ENCODE measurements around the gene HSD17B13. TPM values are rescaled to one million over a fixed set of nuclear protein-coding genes. Genes with fewer than 3 reads are reported as not detected.
"Not testable (repeated sequence)": the region's sequence is repeated elsewhere in the genome, so short reads cannot be mapped to it uniquely, and the experiment has no call there.

HSD17B13 gene
- total RNA-seq, 2 donors from 2014 or later, result 0.12 TPM; not detected in 1

DNA sequence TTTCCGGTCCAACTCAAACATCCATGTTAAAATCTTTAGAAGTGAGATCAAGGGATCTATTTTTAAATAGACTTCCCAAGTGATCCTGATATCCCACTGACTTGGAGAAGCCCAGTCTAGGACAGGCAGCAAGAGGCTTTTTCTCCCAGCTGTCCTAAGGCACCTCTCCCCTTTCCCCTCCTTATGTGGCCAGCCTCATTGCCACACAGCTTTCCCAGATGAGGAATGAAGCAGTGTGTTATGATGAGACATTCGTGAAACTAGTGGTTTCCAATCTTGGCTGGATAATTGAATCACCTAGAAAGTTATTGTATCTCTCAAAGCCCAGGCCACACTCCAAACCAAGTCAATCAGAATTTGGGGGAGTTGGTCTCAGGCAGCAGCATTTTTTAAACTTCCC lies 16.8 kb upstream of the HSD17B13 start:
- DNase-seq (ENCODE audit: low spot score) (no peak), ATAC-seq (no peak)
- Mint-ChIP-seq H3K27me3 (no peaks in the 10 kb centered on the region), H3K4me1 (ENCODE audit: low read depth in 2 of 2) (peaks cover 0 to 4% of the 10 kb centered on the region in 2 donors), H3K9me3 (peaks cover 3% of the 10 kb centered on the region), H3K27ac (no peak overlapping the region), H3K4me3 (no peak overlapping the region), H3K36me3 (peaks cover 9% of the 10 kb centered on the region)

DNA sequence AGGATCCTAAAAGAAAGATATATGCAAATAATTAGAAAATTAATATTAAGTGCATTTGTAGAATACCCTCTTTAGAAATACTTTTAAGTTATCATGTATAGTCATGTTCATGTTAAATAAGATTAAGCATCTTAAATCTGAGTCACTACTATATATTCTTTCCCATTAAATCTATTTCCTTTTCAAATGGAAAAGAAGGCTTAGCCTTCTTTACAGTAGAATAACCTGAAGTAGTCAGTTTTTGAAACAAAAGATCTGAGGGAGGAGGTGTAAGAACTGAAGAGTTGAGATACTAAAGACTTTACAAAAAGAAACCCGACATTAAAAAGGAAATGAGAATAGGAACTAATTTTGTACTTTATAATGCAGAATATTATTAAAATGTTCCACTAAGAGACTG lies 14.7 kb upstream of the HSD17B13 start:
- Mint-ChIP-seq H3K27ac (no peak overlapping the region), H3K27me3 (no peaks in the 10 kb centered on the region), H3K9me3 (peaks cover 12% of the 10 kb centered on the region), H3K36me3 (peaks cover 20% of the 10 kb centered on the region), H3K4me3 (no peak overlapping the region), H3K4me1 (ENCODE audit: low read depth in 2 of 2) (peaks cover 0 to 3% of the 10 kb centered on the region in 2 donors)
- DNase-seq (ENCODE audit: low spot score), result no peak
- no peak for ATAC-seq

DNA sequence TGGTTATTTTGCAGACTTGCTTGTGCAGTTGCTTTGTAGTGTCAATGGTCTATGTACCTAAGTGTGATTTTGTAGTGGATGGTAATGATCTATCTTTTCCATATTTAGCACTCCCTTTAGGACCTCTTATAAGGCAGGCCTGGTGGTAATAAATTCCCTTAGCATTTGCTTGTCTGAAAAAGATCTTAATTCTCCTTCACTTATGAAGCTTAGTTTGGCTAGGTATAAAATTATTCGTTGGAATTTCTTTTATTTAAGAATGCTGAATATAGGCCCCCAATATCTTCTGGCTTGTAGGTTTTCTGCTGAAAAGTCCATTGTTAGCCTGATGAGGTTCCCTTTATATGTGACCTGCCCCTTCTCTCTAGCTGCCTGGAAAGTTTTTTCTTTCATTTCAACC lies 10.6 kb upstream of the HSD17B13 start:
- Mint-ChIP-seq H3K4me1 (ENCODE audit: low read depth in 2 of 2) (peaks cover 0 to 3% of the 10 kb centered on the region in 2 donors), H3K36me3 (peaks cover 33% of the 10 kb centered on the region), H3K27ac (no peak overlapping the region), H3K27me3 (no peaks in the 10 kb centered on the region), H3K9me3 (peaks cover 33% of the 10 kb centered on the region), H3K4me3 (no peak overlapping the region)
- ATAC-seq, result no peak
- no peak for DNase-seq (ENCODE audit: low spot score)

DNA sequence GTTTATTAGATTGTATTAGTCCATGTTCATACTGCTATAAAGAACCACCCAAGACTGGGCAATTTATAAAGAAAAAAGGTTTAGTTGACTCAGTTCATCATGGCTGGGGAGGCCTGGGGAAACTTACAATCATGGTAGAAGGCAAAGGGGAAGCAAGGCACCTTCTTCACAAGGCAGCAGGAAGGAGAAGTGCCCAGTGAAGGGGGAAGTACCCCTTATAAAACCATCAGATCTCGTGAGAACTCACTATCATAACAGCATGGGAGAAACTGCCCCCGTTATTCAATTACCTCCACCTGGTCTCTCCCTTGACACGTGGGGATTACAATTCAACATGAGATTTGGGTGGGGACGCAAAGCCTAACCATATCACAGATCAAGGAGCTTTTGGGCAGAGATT lies 8.1 kb upstream of the HSD17B13 start:
- Mint-ChIP-seq H3K36me3 (peaks cover 33% of the 10 kb centered on the region), H3K27me3 (no peaks in the 10 kb centered on the region), H3K27ac (no peak overlapping the region), H3K4me3 (no peak overlapping the region), H3K4me1 (ENCODE audit: low read depth in 2 of 2) (peaks cover 0 to 3% of the 10 kb centered on the region in 2 donors), H3K9me3 (peaks cover 33% of the 10 kb centered on the region)
- no peak for ATAC-seq
- DNase-seq (ENCODE audit: low spot score), result no peak

DNA sequence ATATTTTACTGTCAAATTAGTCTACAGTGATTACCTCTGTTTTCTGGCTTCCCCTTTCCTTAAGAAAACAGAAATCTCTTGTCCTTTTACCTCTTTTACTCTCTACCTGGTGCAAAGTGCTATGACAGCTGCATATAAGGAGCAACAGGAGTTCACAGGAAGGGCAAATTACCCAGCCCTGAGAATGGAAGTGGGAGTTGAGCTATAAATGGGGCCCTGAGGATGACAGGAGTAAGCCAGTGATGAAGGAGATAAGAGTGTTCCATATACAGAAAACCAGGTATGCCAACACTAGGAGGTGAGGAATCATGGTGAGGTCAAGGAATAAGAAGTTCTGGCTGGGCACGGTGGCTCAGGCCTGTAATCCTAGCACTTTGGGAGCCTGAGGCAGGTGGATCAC lies 4.5 kb upstream of the HSD17B13 start:
- Mint-ChIP-seq H3K27me3 (no peaks in the 10 kb centered on the region), H3K36me3 (peaks cover 10% of the 10 kb centered on the region), H3K9me3 (peaks cover 19% of the 10 kb centered on the region), H3K4me1 (ENCODE audit: low read depth in 2 of 2) (no peaks in the 10 kb centered on the region), H3K27ac (no peak overlapping the region), H3K4me3 (no peak overlapping the region)
- DNase-seq (ENCODE audit: low spot score) (no peak), ATAC-seq (no peak)

DNA sequence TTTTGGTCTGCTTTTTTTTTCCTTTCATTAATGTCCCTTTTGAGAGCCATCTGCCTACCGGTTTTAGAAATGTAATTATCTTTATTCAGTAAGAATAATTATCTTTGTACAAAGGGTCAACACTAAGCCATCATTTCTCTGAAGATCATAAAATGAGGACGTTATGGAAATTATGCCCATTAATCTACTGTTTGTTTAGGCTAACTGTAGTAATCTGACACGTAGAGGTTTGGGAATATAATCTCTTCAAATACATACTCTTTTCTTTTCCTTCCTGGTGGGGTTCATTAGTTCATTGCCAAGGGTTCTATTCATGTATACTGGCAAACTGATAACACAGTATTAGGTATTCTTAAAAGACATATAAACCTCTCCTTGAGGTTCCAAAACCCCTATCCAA lies 3.8 kb upstream of the HSD17B13 start:
- H3K4me3 Mint-ChIP-seq, result no peak overlapping the region
- H3K27ac Mint-ChIP-seq, result no peak overlapping the region
- H3K27me3 Mint-ChIP-seq, result no peaks in the 10 kb centered on the region
- H3K4me1 Mint-ChIP-seq (ENCODE audit: low read depth in 2 of 2), result no peaks in the 10 kb centered on the region
- DNase-seq (ENCODE audit: low spot score), result no peak
- H3K9me3 Mint-ChIP-seq, result peaks cover 15% of the 10 kb centered on the region
- peaks cover 4% of the 10 kb centered on the region for H3K36me3 Mint-ChIP-seq
- no peak for ATAC-seq

DNA sequence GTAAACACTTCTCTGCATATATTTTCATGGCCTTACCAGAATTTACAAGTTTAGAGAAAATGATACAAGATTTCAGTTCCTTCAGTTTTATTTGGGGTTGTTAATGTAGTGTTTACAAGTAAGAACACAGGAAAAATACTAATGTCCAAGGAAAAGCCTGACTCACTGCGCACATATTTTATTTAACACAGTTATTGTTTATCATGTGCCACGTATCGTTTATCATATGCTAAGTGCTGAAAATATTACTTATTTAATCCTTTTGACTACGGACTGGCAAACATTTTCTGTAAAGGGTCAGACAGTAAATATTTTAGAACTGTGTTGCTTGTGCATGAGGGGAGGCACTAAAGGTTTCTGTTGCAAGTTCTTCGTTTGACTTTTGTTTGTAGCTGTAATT lies 794 bp downstream of the HSD17B13 start:
- Mint-ChIP-seq H3K27me3 (no peaks in the 10 kb centered on the region), H3K36me3 (no peaks in the 10 kb centered on the region), H3K9me3 (no peaks in the 10 kb centered on the region), H3K27ac (no peak overlapping the region), H3K4me3 (no peak overlapping the region), H3K4me1 (ENCODE audit: low read depth in 2 of 2) (no peaks in the 10 kb centered on the region)
- no peak for DNase-seq (ENCODE audit: low spot score)
- ATAC-seq, result no peak

DNA sequence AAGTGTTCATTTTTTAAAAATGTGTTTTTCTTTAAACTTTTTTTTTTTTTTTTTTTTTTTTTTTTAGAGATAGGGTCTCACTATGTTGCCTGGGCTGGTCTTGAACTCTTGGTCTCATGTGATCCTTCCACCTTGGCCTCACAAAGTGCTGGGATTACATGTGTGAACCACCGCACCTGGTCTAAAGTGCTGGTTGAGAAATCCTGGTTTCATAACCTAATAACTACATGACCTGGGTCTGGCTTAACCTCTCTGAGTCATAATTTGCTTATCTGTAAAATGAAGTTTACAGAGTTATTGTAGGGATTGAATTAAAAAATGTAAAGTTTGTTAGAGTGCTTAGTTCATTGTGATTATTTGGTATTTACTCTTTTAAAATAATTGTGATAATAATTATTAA lies 5.2 kb downstream of the HSD17B13 start:
- no peaks in the 10 kb centered on the region for H3K27me3 Mint-ChIP-seq
- no peak overlapping the region for H3K4me3 Mint-ChIP-seq
- H3K36me3 Mint-ChIP-seq, result no peaks in the 10 kb centered on the region
- DNase-seq (ENCODE audit: low spot score) (no peak), ATAC-seq (no peak)
- no peaks in the 10 kb centered on the region for H3K9me3 Mint-ChIP-seq
- H3K27ac Mint-ChIP-seq, result no peak overlapping the region
- no peaks in the 10 kb centered on the region for H3K4me1 Mint-ChIP-seq (ENCODE audit: low read depth in 2 of 2)

DNA sequence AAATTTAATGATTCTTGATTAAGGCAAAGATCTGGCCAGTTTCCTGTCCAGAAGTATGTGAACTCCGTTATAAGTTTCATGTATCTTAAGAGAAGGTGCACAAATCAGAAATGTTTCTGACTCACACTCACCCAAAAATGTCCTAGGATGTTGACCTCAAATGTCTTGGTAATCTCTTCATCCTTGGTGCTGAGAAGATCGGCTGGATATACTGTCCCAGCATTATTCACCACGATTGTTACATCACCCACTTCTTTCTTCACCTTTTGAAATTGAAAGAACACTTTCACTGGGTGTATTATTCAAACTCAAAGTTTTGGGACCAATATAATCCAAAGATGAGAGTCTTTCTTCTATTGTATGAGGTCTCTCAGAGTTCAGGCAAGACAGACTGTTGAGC lies 5.7 kb downstream of the HSD17B13 start:
- no peak overlapping the region for H3K4me3 Mint-ChIP-seq
- no peaks in the 10 kb centered on the region for H3K4me1 Mint-ChIP-seq (ENCODE audit: low read depth in 2 of 2)
- ATAC-seq, result no peak
- H3K9me3 Mint-ChIP-seq, result no peaks in the 10 kb centered on the region
- no peaks in the 10 kb centered on the region for H3K36me3 Mint-ChIP-seq
- no peak for DNase-seq (ENCODE audit: low spot score)
- H3K27me3 Mint-ChIP-seq, result no peaks in the 10 kb centered on the region
- H3K27ac Mint-ChIP-seq, result no peak overlapping the region

DNA sequence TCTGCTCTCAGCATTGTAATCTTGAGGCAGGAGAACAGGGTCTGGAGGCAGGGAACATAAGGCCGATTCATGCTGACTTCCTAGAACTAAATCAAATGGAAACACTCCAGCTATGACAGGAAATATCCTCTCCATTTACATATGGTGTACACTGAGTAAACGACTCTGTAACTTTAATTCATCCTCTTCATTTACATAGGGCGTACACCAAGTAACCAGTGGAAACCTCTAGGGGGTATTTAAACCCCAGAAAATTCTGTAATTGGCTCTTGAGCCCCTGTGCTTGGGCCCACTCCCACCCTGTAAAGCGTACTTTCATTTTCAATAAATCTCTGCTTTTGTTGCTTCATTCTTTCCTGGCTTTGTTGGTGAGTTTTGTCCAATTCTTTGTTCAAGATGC lies 7.7 kb downstream of the HSD17B13 start:
- not testable (repeated sequence) for H3K4me1 Mint-ChIP-seq (ENCODE audit: low read depth in 2 of 2); H3K27ac Mint-ChIP-seq; H3K9me3 Mint-ChIP-seq; H3K27me3 Mint-ChIP-seq; H3K4me3 Mint-ChIP-seq; ATAC-seq; H3K36me3 Mint-ChIP-seq; DNase-seq (ENCODE audit: low spot score)

DNA sequence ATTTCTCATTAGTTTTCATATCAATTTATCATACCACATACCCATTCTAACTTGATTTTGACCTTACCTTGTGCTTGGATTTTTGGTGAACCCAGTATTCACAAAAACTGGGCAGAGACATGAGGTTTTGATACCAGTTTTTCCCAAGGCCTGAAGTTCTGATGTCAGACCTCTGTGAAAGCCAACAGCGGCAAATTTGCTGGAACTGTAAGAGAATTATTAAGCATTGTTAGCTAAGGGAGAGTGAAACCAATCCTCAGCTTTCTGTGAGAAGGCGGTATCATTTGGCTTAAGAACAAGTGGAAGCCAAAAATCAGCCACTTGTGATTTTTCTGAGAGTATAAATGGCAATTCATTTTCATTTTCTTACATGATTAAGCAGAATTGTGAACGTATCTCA lies 8.9 kb downstream of the HSD17B13 start:
- Mint-ChIP-seq H3K27me3 (no peaks in the 10 kb centered on the region), H3K27ac (no peak overlapping the region), H3K4me1 (ENCODE audit: low read depth in 2 of 2) (no peaks in the 10 kb centered on the region), H3K9me3 (no peaks in the 10 kb centered on the region), H3K4me3 (no peak overlapping the region), H3K36me3 (no peaks in the 10 kb centered on the region)
- no peak for ATAC-seq
- no peak for DNase-seq (ENCODE audit: low spot score)

DNA sequence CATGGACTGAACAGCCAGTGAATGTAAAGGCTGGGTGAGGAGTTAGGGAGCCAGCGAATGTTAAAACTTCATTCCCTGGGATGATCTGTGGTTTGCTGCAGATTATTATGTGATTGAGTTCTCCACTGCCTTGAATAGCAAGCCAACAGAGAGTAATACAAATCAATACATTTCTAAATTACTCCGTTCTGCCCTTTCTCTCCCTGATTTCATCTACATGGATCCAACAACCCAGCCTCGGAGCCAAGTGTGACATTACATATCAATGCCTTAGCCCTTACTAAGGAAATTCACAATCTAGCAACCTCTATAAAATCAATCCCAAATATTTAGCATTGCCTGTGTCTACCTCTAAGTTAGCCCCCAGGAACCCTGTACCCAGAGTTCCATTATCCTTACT lies 11.0 kb downstream of the HSD17B13 start:
- no peaks in the 10 kb centered on the region for H3K36me3 Mint-ChIP-seq
- H3K4me3 Mint-ChIP-seq, result no peak overlapping the region
- H3K27ac Mint-ChIP-seq, result no peak overlapping the region
- ATAC-seq (no peak), DNase-seq (ENCODE audit: low spot score) (no peak)
- no peaks in the 10 kb centered on the region for H3K27me3 Mint-ChIP-seq
- no peaks in the 10 kb centered on the region for H3K9me3 Mint-ChIP-seq
- H3K4me1 Mint-ChIP-seq (ENCODE audit: low read depth in 2 of 2), result no peaks in the 10 kb centered on the region

DNA sequence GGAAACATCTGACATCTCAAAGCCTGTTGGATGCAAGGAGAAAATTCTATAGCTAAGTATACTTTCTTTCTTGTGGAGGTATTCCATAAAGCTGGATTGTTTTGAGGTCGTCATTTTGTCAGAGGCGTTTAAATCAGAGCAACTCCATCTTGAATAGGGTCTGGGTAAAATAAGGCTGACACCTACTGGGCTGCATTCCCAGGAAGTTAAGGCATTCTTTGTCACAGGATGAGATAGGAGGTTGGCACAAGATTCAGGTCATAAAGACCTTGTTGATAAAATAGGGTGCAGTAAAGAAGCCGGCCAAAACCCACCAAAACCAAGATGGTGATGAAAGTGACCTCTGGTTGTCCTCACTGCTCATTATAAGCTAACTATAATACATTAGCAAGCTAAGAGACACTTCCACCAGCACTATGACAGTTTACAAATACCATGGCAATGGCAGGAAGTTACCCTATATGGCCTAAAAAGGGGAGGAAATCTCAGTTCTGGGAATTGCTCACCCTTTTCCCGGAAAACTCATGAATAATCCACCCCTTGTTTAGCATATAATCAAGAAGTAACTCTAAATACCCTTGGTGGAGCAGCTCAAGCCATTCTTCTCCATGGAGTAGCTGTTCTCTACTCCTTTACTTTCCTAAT lies 11.9 kb downstream of the HSD17B13 start:
- H3K27me3 Mint-ChIP-seq, result no peaks in the 10 kb centered on the region
- no peak for DNase-seq (ENCODE audit: low spot score)
- no peak overlapping the region for H3K27ac Mint-ChIP-seq
- H3K9me3 Mint-ChIP-seq, result no peaks in the 10 kb centered on the region
- H3K36me3 Mint-ChIP-seq, result no peaks in the 10 kb centered on the region
- ATAC-seq, result no peak
- no peak overlapping the region for H3K4me3 Mint-ChIP-seq
- H3K4me1 Mint-ChIP-seq (ENCODE audit: low read depth in 2 of 2), result no peaks in the 10 kb centered on the region

DNA sequence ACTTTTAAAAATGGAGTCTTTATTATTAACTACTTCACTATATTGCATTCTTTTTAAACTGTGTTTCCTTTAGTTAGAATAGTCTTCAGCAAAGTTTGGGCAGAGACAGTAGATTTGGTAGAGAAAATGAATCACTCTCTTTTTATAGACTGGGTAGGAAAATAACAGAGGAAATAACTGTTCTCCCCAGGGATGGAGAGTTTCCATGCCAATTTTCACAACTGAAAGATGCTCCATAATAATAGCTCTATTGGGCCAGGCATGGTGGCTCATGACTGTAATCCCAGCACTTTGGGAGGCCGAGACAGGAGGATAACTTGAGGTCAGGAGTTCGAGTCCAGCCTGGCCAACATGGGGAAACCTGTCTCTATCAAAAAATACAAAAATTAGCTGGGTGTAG lies 13.1 kb downstream of the HSD17B13 start:
- Mint-ChIP-seq H3K4me3 (no peak overlapping the region), H3K27me3 (no peaks in the 10 kb centered on the region), H3K4me1 (ENCODE audit: low read depth in 2 of 2) (no peaks in the 10 kb centered on the region), H3K36me3 (no peaks in the 10 kb centered on the region), H3K27ac (no peak overlapping the region), H3K9me3 (no peaks in the 10 kb centered on the region)
- DNase-seq (ENCODE audit: low spot score), result no peak
- no peak for ATAC-seq

DNA sequence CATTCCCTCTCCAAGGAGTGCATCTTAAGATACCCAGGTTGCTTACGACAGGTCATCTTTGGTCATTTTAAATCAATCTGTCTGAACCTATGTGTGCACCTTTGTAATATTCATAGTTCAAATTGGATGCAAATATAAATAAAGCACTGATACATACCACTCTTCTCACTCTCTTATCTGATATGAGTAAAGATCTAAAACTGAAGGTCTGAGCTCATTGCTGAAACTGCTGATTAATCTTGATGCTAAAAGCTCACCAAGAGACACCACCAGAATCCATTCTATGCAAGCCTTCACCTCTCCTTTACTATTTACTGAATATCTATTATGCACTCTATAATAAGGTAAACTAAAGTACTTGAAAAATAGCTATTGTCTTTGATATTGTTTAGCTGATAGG lies 16.6 kb downstream of the HSD17B13 start:
- H3K27me3 Mint-ChIP-seq, result peaks cover 0 to 6% of the 10 kb centered on the region in 2 donors
- no peaks in the 10 kb centered on the region for H3K36me3 Mint-ChIP-seq
- no peaks in the 10 kb centered on the region for H3K9me3 Mint-ChIP-seq
- DNase-seq (ENCODE audit: low spot score) (no peak), ATAC-seq (no peak)
- H3K27ac Mint-ChIP-seq, result no peak overlapping the region
- H3K4me3 Mint-ChIP-seq, result no peak overlapping the region
- no peaks in the 10 kb centered on the region for H3K4me1 Mint-ChIP-seq (ENCODE audit: low read depth in 2 of 2)
